Measurements from ENCODE around the gene WTIP.

DNA sequence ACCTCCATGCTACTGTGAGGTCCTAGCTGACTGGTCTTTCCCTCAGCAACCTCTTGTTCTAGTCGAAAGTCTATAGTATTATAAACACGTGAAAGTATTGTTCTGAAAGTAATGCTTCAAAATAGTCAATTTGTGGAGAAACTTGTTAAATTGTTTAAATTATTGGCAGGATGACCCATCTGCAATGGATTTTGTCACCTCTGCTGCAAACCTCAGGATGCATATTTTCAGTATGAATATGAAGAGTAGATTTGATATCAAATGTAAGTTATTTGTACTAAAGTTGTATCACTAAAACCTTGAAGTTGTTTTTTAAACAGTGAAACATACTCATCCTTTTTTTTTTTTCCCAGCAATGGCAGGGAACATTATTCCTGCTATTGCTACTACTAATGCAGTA is 27.5 kb upstream of the WTIP start:
- TF ChIP-seq, protein P1, sequence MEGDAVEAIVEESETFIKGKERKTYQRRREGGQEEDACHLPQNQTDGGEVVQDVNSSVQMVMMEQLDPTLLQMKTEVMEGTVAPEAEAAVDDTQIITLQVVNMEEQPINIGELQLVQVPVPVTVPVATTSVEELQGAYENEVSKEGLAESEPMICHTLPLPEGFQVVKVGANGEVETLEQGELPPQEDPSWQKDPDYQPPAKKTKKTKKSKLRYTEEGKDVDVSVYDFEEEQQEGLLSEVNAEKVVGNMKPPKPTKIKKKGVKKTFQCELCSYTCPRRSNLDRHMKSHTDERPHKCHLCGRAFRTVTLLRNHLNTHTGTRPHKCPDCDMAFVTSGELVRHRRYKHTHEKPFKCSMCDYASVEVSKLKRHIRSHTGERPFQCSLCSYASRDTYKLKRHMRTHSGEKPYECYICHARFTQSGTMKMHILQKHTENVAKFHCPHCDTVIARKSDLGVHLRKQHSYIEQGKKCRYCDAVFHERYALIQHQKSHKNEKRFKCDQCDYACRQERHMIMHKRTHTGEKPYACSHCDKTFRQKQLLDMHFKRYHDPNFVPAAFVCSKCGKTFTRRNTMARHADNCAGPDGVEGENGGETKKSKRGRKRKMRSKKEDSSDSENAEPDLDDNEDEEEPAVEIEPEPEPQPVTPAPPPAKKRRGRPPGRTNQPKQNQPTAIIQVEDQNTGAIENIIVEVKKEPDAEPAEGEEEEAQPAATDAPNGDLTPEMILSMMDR (conservative IDR thresholded peaks at IDR 0.05; ENCODE audit: low read depth, low read length): no peak
- TF ChIP-seq POLR2A (IDR thresholded peaks at IDR 0.05; ENCODE audit: low read depth, low read length) (no peak), MAZ (IDR thresholded peaks at IDR 0.05; ENCODE audit: borderline replicate concordance, low read depth, low read length) (no peak), SMC3 (IDR thresholded peaks at IDR 0.05; ENCODE audit: low read depth, low read length) (no peak), CHD1 (IDR thresholded peaks at IDR 0.05; ENCODE audit: low read depth, low read length) (no peak), RAD21 (IDR thresholded peaks at IDR 0.05; ENCODE audit: low read length) (no peak), FOS (IDR thresholded peaks at IDR 0.05; ENCODE audit: low read depth, low read length) (no peak), MXI1 (IDR thresholded peaks at IDR 0.05; ENCODE audit: borderline replicate concordance, low read depth, low read length) (no peak)
